K562 (cell line): ENCODE results near the gene MTOR. TPM values are rescaled to one million over a fixed set of nuclear protein-coding genes. Genes with fewer than 3 reads are reported as not detected.

Experiments used
- ATAC-seq: fragments of 200-7000 bp; cut with Tn5 transposase; 3 replicates; pipeline ENCODE4 v1.9.1; 2020; ENCODE audit warnings: moderate library complexity
- BruUV-seq: library from RNA; stranded (reverse); fragments of 400-500 nt; replicated peaks from 2 replicates; lab custom pipeline; 2021; lab: Mats Ljungman, UMichigan
- CTCF ChIA-PET: fragments of 300-600 bp; formaldehyde crosslinking; extraction: SDS; loops from one replicate; lab custom pipeline; 2021; ENCODE audit warnings: low intra/inter-chr PET ratio; lab: Yijun Ruan, JAX
- POLR2A ChIA-PET: fragments of 300-600, 350-650 bp; sonication (Branson Sonifier 250); formaldehyde crosslinking; extraction: SDS; loops from one replicate; lab custom pipeline; 2021; ENCODE audit warnings: antibody characterized with exemption, inconsistent platforms; lab: Yijun Ruan, JAX
- DNase-seq, 4 experiments: peaks; one replicate each; pipeline versions ENCODE4 v3.0.0 to v3.0.0-alpha.2; 2011 to 2018; ENCODE audit warnings: low spot score in 3 of 4, mixed read lengths in 3 of 4; ENCODE audit errors: extremely low read depth in 1 of 4
- FAIRE-seq: peaks from 2 replicates; lab custom pipeline; 2011; peaks lifted over from hg19 to GRCh38; lab: Jason Lieb, UNC
- H2AFZ ChIP-seq: 2 replicates; pipeline ENCODE4 v1.6.0; 2011; ENCODE audit warnings: low read depth, low read length, control low read depth, inconsistent platforms
- H3K27ac ChIP-seq: fragments of 200-600 bp; 3 replicates; pipeline ENCODE4 v1.8.0; 2011; ENCODE audit warnings: low read depth, mild to moderate bottlenecking, control low read depth, inconsistent platforms, low read length, moderate library complexity, mixed read lengths; ENCODE audit errors: extremely low read depth
- H3K27me3 ChIP-seq, 2 experiments: fragments of 300-600 bp in 1 of 2; 2 replicates in 1 of 2; 3 replicates in 1 of 2; pipeline versions ENCODE4 v1.6.0 to v1.8.0; 2011; ENCODE audit warnings: inconsistent platforms in 2 of 2, low read length in 2 of 2, mild to moderate bottlenecking in 1 of 2, mixed read lengths in 1 of 2, moderate library complexity in 1 of 2; ENCODE audit not compliant: control insufficient read depth in 2 of 2, insufficient read depth in 2 of 2
- H3K36me3 ChIP-seq: fragments of 300-600 bp; 3 replicates; pipeline ENCODE4 v1.8.0; 2011; ENCODE audit warnings: mild to moderate bottlenecking, low read length, inconsistent platforms; ENCODE audit not compliant: control insufficient read depth, insufficient read depth
- H3K4me1 ChIP-seq, 2 experiments: fragments of 200-600 bp in 1 of 2; replicated peaks in 1 of 2; 2 replicates in 1 of 2; 3 replicates in 1 of 2; pipeline versions ENCODE4 v1.5.1 to v1.8.0; 2011; ENCODE audit warnings: inconsistent platforms in 2 of 2, low read length in 2 of 2, mild to moderate bottlenecking in 1 of 2, mixed read lengths in 1 of 2, moderate library complexity in 1 of 2; ENCODE audit not compliant: control insufficient read depth in 2 of 2, insufficient read depth in 2 of 2
- H3K4me2 ChIP-seq: 2 replicates; pipeline ENCODE4 v1.6.1; 2011; ENCODE audit warnings: low read length, control low read depth, inconsistent platforms, mixed read lengths; ENCODE audit not compliant: insufficient read depth
- H3K4me3 ChIP-seq: fragments of 200-600 bp; sonication (generic), shearing (Covaris generic); 2 replicates; pipeline ENCODE4 v1.5.1; 2016; ENCODE audit warnings: control low read depth, inconsistent platforms
- H3K79me2 ChIP-seq: fragments of 200-600 bp; 3 replicates; pipeline ENCODE4 v1.8.0; 2011; ENCODE audit warnings: low read length, inconsistent platforms; ENCODE audit not compliant: control insufficient read depth, insufficient read depth
- H3K9ac ChIP-seq, 2 experiments: 2 replicates each; pipeline versions ENCODE4 v1.6.0 to v1.6.1; 2011; ENCODE audit warnings: low read depth in 2 of 2, low read length in 2 of 2, control low read depth in 1 of 2, inconsistent platforms in 1 of 2, mild to moderate bottlenecking in 1 of 2, mixed read lengths in 1 of 2; ENCODE audit not compliant: insufficient read depth in 1 of 2
- H3K9me1 ChIP-seq: one replicate; pipeline ENCODE4 v1.6.0; 2011; ENCODE audit warnings: inconsistent platforms, mild to moderate bottlenecking, low read length, moderate library complexity; ENCODE audit not compliant: control insufficient read depth, insufficient read depth
- H3K9me3 ChIP-seq: replicated peaks from 2 replicates; pipeline ENCODE4 v1.5.1; 2011; ENCODE audit warnings: low read depth, low read length, inconsistent platforms; ENCODE audit not compliant: control insufficient read depth, insufficient read depth
- H4K20me1 ChIP-seq: replicated peaks from 2 replicates; pipeline ENCODE4 v1.6.1; 2011; ENCODE audit warnings: low read length, inconsistent platforms, mixed read lengths; ENCODE audit not compliant: control insufficient read depth, insufficient read depth
- CBFA2T2 ChIP-seq: fragments of 450-650 bp; conservative IDR thresholded peaks from 2 replicates; pipeline ENCODE4 v1.6.1; 2017; ENCODE audit warnings: mild to moderate bottlenecking
- CC2D1A ChIP-seq: fragments of 450-650 bp; IDR thresholded peaks from 2 replicates; pipeline ENCODE4 v1.6.1; 2017; ENCODE audit warnings: mild to moderate bottlenecking
- FOS ChIP-seq: IDR thresholded peaks from 3 replicates; pipeline ENCODE4 v1.6.1; 2011; ENCODE audit not compliant: insufficient read length; ENCODE audit errors: extremely low read depth
- HMGXB4 ChIP-seq: sonication (generic); formaldehyde crosslinking; IDR thresholded peaks from 2 replicates; pipeline ENCODE4 v1.8.1; 2023; ENCODE audit warnings: mild to moderate bottlenecking, missing genetic modification reagents
- MBD2 ChIP-seq: sonication (generic); IDR thresholded peaks from 2 replicates; pipeline ENCODE4 v1.6.1; 2016; ENCODE audit warnings: low read depth, borderline replicate concordance
- NFATC3 ChIP-seq: fragments of 450-650 bp; IDR thresholded peaks from 2 replicates; pipeline ENCODE4 v1.6.1; 2017; ENCODE audit warnings: mild to moderate bottlenecking
- NFE2 ChIP-seq: IDR thresholded peaks from 2 replicates; pipeline ENCODE4 v1.6.1; 2014; ENCODE audit warnings: antibody characterized with exemption, low read depth
- NKRF ChIP-seq: fragments of 450-650 bp; IDR thresholded peaks from 2 replicates; pipeline ENCODE4 v1.6.1; 2016; ENCODE audit warnings: borderline replicate concordance
- NRF1 ChIP-seq, 2 experiments: fragments of 450-650 bp; IDR thresholded peaks in 1 of 2; conservative IDR thresholded peaks in 1 of 2; 2 replicates each; pipeline ENCODE4 v1.6.1; 2014; ENCODE audit warnings: mild to moderate bottlenecking in 2 of 2
- PRMT5 ChIP-seq: sonication (generic); formaldehyde crosslinking; IDR thresholded peaks from 2 replicates; pipeline ENCODE4 v1.5.0; 2020; ENCODE audit warnings: missing genetic modification reagents
- RHOXF2B ChIP-seq: fragments of 250-450 bp; sonication (Bioruptor Pico); conservative IDR thresholded peaks from 2 replicates; pipeline ENCODE4 v1.5.1; 2021
- TARDBP ChIP-seq: fragments of 450-650 bp; IDR thresholded peaks from 2 replicates; pipeline ENCODE4 v1.6.1; 2016
- TRIM28 ChIP-seq: fragments of 450-650 bp; IDR thresholded peaks from 2 replicates; pipeline ENCODE4 v1.6.1; 2017
- ZFP36 ChIP-seq: fragments of 150-350 bp; IDR thresholded peaks from 2 replicates; pipeline ENCODE4 v1.6.1; 2018; ENCODE audit warnings: low read length, low read depth; ENCODE audit not compliant: partially characterized antibody
- ZNF436 ChIP-seq: fragments of 250-450, 450-650 bp; sonication (Bioruptor Pico); formaldehyde crosslinking; IDR thresholded peaks from 2 replicates; pipeline ENCODE4 v1.7.0; 2020; ENCODE audit warnings: mild to moderate bottlenecking
- ZNF507 ChIP-seq: conservative IDR thresholded peaks from 2 replicates; pipeline ENCODE4 v1.6.1; 2017; ENCODE audit warnings: missing genetic modification characterization, missing compliant biosample characterization
- WGBS: fragments of 100-300 bp; shearing (Covaris generic); methylation state at CpG from one replicate; pipeline ENCODE4 v1.1.6; 2016; ENCODE audit warnings: low coverage, mixed read lengths; ENCODE audit not compliant: insufficient coverage; ENCODE audit errors: missing lambda C conversion rate; 5-methylcytosine and 5-hydroxymethylcytosine counted together
- in situ Hi-C: fragments of 300-500 bp; cut with MboI; formaldehyde crosslinking; loops from 4 replicates; pipeline ENCODE4 v1.15.0; 2018; ENCODE audit warnings: inconsistent platforms, mixed read lengths
- intact Hi-C: fragments of 100-400 bp; cut with micrococcal nuclease; formaldehyde crosslinking; loops from 2 replicates; pipeline ENCODE4 v1.14.2; 2022
- polyA plus RNA-seq, 8 experiments: library from polyadenylated mRNA; depleted of rRNA in 4 of 8; stranded (reverse) in 5 of 8; unstranded in 3 of 8; fragments of >200 nt; fragmentation: Nextera tagmentation in 2 of 8; fragmentation: Illumina TruSeq in 1 of 8; extraction: Ambion mirVana in 2 of 8; extraction: Trizol in 1 of 8; gene quantifications; 2 replicates each; pipeline versions ENCODE4 v1.2.1 to v1.2.3, GENCODE V29; 2011 to 2014; ENCODE audit warnings: inconsistent platforms in 1 of 8, missing spikeins in 1 of 8
- total RNA-seq, 7 experiments: library from RNA; depleted of rRNA in 6 of 7; stranded (reverse); fragments of >200 nt in 6 of 7; fragmentation: Illumina TruSeq in 2 of 7; extraction: Trizol in 2 of 7; gene quantifications; 2 replicates each; pipeline versions ENCODE4 v1.2.1 to v1.2.3, GENCODE V29; 2011 to 2021; ENCODE audit warnings: low replicate concordance in 1 of 7

MTOR gene
- total and polyA plus RNA-seq, 9 of the 15 experiments (the other 6 are each of a cell fraction or from before 2014, with no cell fraction given) = 11.4 to 71.4 (median 52.2) TPM

- TF ChIP-seq HMGXB4 (CRISPR knock-in tag) (no peak), NFATC3 (no peak), TRIM28 (no peak), RHOXF2B (CRISPR knock-in tag) (no peak)
- TF ChIP-seq, all 486 proteins: peak for 0
These were observed 92.2 kb downstream of the MTOR start (continued) for GRCh38 chr1:11170102-11170501.

GRCh38 chr1:11169202-11169601 is 93.1 kb downstream of the MTOR start:
- FAIRE-seq (no peak), ATAC-seq (no peak), DNase-seq (no peak)
- no peaks in the 10 kb centered on the region for H3K9me3 ChIP-seq
- ChIA-PET CTCF (no interaction called here), POLR2A (interaction anchor here (0.6 to 1.0 kb wide), 4 partner anchors 9 to 67 kb away, joined by 3 to 5 read pairs (median 4); no protein-coding TSS in a partner anchor)
- no peak overlapping the region for H3K4me3 ChIP-seq
- H3K27ac ChIP-seq = no peak overlapping the region
- no peak overlapping the region for H3K9ac ChIP-seq
- no peaks in the 10 kb centered on the region for H3K4me1 ChIP-seq
- no TSS peak for BruUV-seq
- H3K36me3 ChIP-seq = peaks cover 32% of the 10 kb centered on the region
- H3K27me3 ChIP-seq = no peaks in the 10 kb centered on the region
- no peak for TF ChIP-seq NKRF
- no peak for TF ChIP-seq TARDBP
- TF ChIP-seq MBD2 = no peak
- TF ChIP-seq ZFP36 = no peak
- TF ChIP-seq ZNF436 (CRISPR knock-in tag) = no peak
- TF ChIP-seq CC2D1A = no peak
- TF ChIP-seq ZNF507 = no peak
- no peak for TF ChIP-seq NFE2
- no peak for TF ChIP-seq NRF1 (conservative IDR thresholded peaks at IDR 0.05 in 1 of 2, IDR thresholded peaks at IDR 0.05 in 1 of 2)
- TF ChIP-seq FOS = no peak
- TF ChIP-seq CBFA2T2 = no peak
- TF ChIP-seq PRMT5 = no peak
- in situ Hi-C loops = no loop called here
- H2AFZ ChIP-seq = no peak overlapping the region
- 44% methylated on average over 3 of the region's 3 CpGs for WGBS
- H3K4me2 ChIP-seq = no peak overlapping the region
- H3K9me1 ChIP-seq = no peaks in the 10 kb centered on the region
- H4K20me1 ChIP-seq = no peaks in the 10 kb centered on the region
- H3K79me2 ChIP-seq = no peaks in the 10 kb centered on the region
- intact Hi-C loops = no loop called here
